HepG2 (cell line): ENCODE measurements around the gene TBC1D10A. TPM values are rescaled to one million over a fixed set of nuclear protein-coding genes. Genes with fewer than 3 reads are reported as not detected.

Experiments used
- ATAC-seq: fragments of 200-7000 bp; cut with Tn5 transposase; 3 replicates; pipeline ENCODE4 v1.9.1; 2020; ENCODE audit warnings: mild to moderate bottlenecking, moderate library complexity
- BruUV-seq: library from RNA; stranded (reverse); fragments of 400-500 nt; replicated peaks from 2 replicates; lab custom pipeline; 2021; lab: Mats Ljungman, UMichigan
- CTCF ChIA-PET: fragments of 300-600 bp; formaldehyde crosslinking; extraction: SDS; loops from one replicate; lab custom pipeline; 2021; ENCODE audit warnings: low total read pairs, inconsistent platforms, low intra/inter-chr PET ratio; lab: Yijun Ruan, JAX
- POLR2A ChIA-PET: fragments of 350-600 bp; sonication (Branson Sonifier 250); formaldehyde crosslinking; loops from one replicate; lab custom pipeline; 2020; ENCODE audit warnings: antibody characterized with exemption, inconsistent platforms; lab: Yijun Ruan, JAX
- DNase-seq: peaks from one replicate; pipeline ENCODE4 v3.0.0-alpha.2; 2015; ENCODE audit warnings: low spot score
- FAIRE-seq: peaks from 3 replicates; lab custom pipeline; 2011; peaks lifted over from hg19 to GRCh38; lab: Jason Lieb, UNC
- H2AFZ ChIP-seq: one replicate; pipeline ENCODE4 v1.6.1; 2011; ENCODE audit warnings: low read length, inconsistent platforms
- H3K27ac ChIP-seq: fragments of 300-600 bp; 3 replicates; pipeline ENCODE4 v1.8.0; 2011; ENCODE audit warnings: mixed run types, mild to moderate bottlenecking, mixed read lengths, low read length, inconsistent platforms; ENCODE audit not compliant: insufficient read depth; ENCODE audit errors: extremely low read length
- H3K27me3 ChIP-seq, 2 experiments: fragments of 200-600 bp in 1 of 2; 2 replicates in 1 of 2; 3 replicates in 1 of 2; pipeline versions ENCODE4 v1.6.0 to v1.8.0; 2011; ENCODE audit warnings: low read length in 2 of 2, mild to moderate bottlenecking in 2 of 2, moderate library complexity in 2 of 2, inconsistent platforms in 1 of 2; ENCODE audit not compliant: insufficient read depth in 2 of 2, control insufficient read depth in 1 of 2
- H3K36me3 ChIP-seq, 2 experiments: fragments of 200-600 bp in 1 of 2; replicated peaks in 1 of 2; 2 replicates in 1 of 2; 3 replicates in 1 of 2; pipeline versions ENCODE4 v1.5.1 to v1.8.0; 2011; ENCODE audit warnings: low read length in 2 of 2, inconsistent platforms in 1 of 2; ENCODE audit not compliant: insufficient read depth in 2 of 2, control insufficient read depth in 1 of 2
- H3K4me1 ChIP-seq: 2 replicates; pipeline ENCODE4 v1.5.1; 2012; ENCODE audit warnings: low read length, inconsistent platforms; ENCODE audit not compliant: insufficient read depth
- H3K4me2 ChIP-seq: 2 replicates; pipeline ENCODE4 v1.6.0; 2011; ENCODE audit warnings: low read depth, low read length, inconsistent platforms
- H3K4me3 ChIP-seq, 3 experiments: fragments of 200-600 bp in 1 of 3; sonication (generic), shearing (Covaris generic) in 1 of 3; replicated peaks in 1 of 3; 2 replicates each; pipeline ENCODE4 v1.5.1; 2011 to 2016; ENCODE audit warnings: low read length in 3 of 3, inconsistent platforms in 2 of 3, low read depth in 2 of 3, mild to moderate bottlenecking in 2 of 3, control low read depth in 1 of 3, mixed read lengths in 1 of 3; ENCODE audit not compliant: insufficient read depth in 1 of 3
- H3K79me2 ChIP-seq: one replicate; pipeline ENCODE4 v1.6.1; 2011; ENCODE audit warnings: low read length, inconsistent platforms; ENCODE audit not compliant: insufficient read depth
- H3K9ac ChIP-seq: 2 replicates; pipeline ENCODE4 v1.6.0; 2011; ENCODE audit warnings: mild to moderate bottlenecking, low read depth, low read length, inconsistent platforms; ENCODE audit not compliant: insufficient read depth
- H3K9me3 ChIP-seq: 2 replicates; pipeline ENCODE4 v1.5.1; 2012; ENCODE audit warnings: mild to moderate bottlenecking, low read length
- H4K20me1 ChIP-seq: 2 replicates; pipeline ENCODE4 v1.6.0; 2011; ENCODE audit warnings: inconsistent platforms, mild to moderate bottlenecking, low read length, moderate library complexity; ENCODE audit not compliant: insufficient read depth
- CBX5 ChIP-seq: sonication (generic); formaldehyde crosslinking; IDR thresholded peaks from 2 replicates; pipeline ENCODE4 v1.4.0; 2020; ENCODE audit warnings: missing genetic modification reagents, borderline replicate concordance
- FOSL2 ChIP-seq: sonication (generic); formaldehyde crosslinking; IDR thresholded peaks from 2 replicates; pipeline ENCODE4 v1.4.0; 2020; ENCODE audit warnings: missing genetic modification reagents
- KDM5A ChIP-seq: fragments of 200-600 bp; sonication (generic); IDR thresholded peaks from 2 replicates; pipeline ENCODE4 v1.7.0; 2018; ENCODE audit warnings: antibody characterized with exemption, mild to moderate bottlenecking, low read length, borderline replicate concordance
- PRDM15 ChIP-seq: sonication (generic); formaldehyde crosslinking; IDR thresholded peaks from 2 replicates; pipeline ENCODE4 v1.4.0; 2020; ENCODE audit warnings: missing genetic modification reagents
- RXRB ChIP-seq: IDR thresholded peaks from 2 replicates; pipeline ENCODE4 v1.6.1; 2016; ENCODE audit warnings: borderline replicate concordance, missing genetic modification reagents, missing compliant biosample characterization
- SIX4 ChIP-seq: sonication (generic); formaldehyde crosslinking; IDR thresholded peaks from 2 replicates; pipeline ENCODE4 v1.4.0; 2020; ENCODE audit warnings: missing genetic modification reagents
- ZNF264 ChIP-seq: sonication (generic); formaldehyde crosslinking; IDR thresholded peaks from 2 replicates; pipeline ENCODE4 v1.4.0; 2020; ENCODE audit warnings: missing genetic modification reagents
- ZNF335 ChIP-seq: sonication (generic); formaldehyde crosslinking; IDR thresholded peaks from 2 replicates; pipeline ENCODE4 v1.4.0; 2020; ENCODE audit warnings: missing genetic modification reagents
- ZNF431 ChIP-seq: sonication (generic); formaldehyde crosslinking; IDR thresholded peaks from 2 replicates; pipeline ENCODE4 v1.9.0; 2022; ENCODE audit warnings: missing genetic modification reagents, low read depth, mild to moderate bottlenecking, borderline replicate concordance
- ZNF547 ChIP-seq: sonication (generic); formaldehyde crosslinking; IDR thresholded peaks from 2 replicates; pipeline ENCODE4 v1.5.1; 2020; ENCODE audit warnings: mild to moderate bottlenecking, missing genetic modification reagents
- ZNF674 ChIP-seq: sonication (generic); formaldehyde crosslinking; IDR thresholded peaks from 2 replicates; pipeline ENCODE4 v1.5.0; 2020; ENCODE audit warnings: low read depth, mild to moderate bottlenecking, missing genetic modification reagents
- ZNF75D ChIP-seq: sonication (generic); formaldehyde crosslinking; IDR thresholded peaks from 2 replicates; pipeline ENCODE4 v1.8.1; 2023; ENCODE audit warnings: missing genetic modification reagents, mild to moderate bottlenecking, borderline replicate concordance
- ZNF784 ChIP-seq: sonication (generic); formaldehyde crosslinking; IDR thresholded peaks from 2 replicates; pipeline ENCODE4 v1.5.1; 2020; ENCODE audit warnings: missing genetic modification reagents, mild to moderate bottlenecking, borderline replicate concordance
- ZNF816 ChIP-seq: sonication (generic); formaldehyde crosslinking; IDR thresholded peaks from 2 replicates; pipeline ENCODE4 v1.8.0; 2022; ENCODE audit warnings: missing genetic modification reagents, mild to moderate bottlenecking, borderline replicate concordance
- WGBS: methylation state at CpG from one replicate; pipeline ENCODE4 v1.1.6; 2017; ENCODE audit warnings: low lambda C conversion rate; 5-methylcytosine and 5-hydroxymethylcytosine counted together
- in situ Hi-C: cut with HindIII; loops from 2 replicates; pipeline ENCODE4 v1.10.0; 2017; ENCODE audit warnings: low pct_unique_long_range_greater_than_20kb; ENCODE audit not compliant: extremely low pct_ligation_motif_present
- intact Hi-C: fragments of 100-400 bp; cut with micrococcal nuclease; formaldehyde crosslinking; loops from one replicate; pipeline ENCODE4 v1.10.0; 2022; ENCODE audit not compliant: unreplicated experiment
- polyA plus RNA-seq, 8 experiments: library from polyadenylated mRNA; depleted of rRNA in 3 of 8; stranded (reverse) in 7 of 8; unstranded in 1 of 8; fragments of >200 nt; fragmentation: Illumina TruSeq in 4 of 8; extraction: Trizol in 4 of 8; gene quantifications; 2 replicates each; pipeline versions ENCODE4 v1.2.1 to v1.2.3, GENCODE V29; 2011 to 2016; ENCODE audit warnings: low read depth in 4 of 8, missing spikeins in 1 of 8, mixed read lengths in 1 of 8; ENCODE audit not compliant: insufficient read depth in 1 of 8
- total RNA-seq, 5 experiments: library from RNA; depleted of rRNA; stranded (reverse); fragments of >200 nt; fragmentation: Illumina TruSeq; extraction: Trizol; gene quantifications; 2 replicates each; pipeline ENCODE4 v1.2.3, GENCODE V29; 2016; ENCODE audit warnings: low read depth in 1 of 5

TBC1D10A gene
- total and polyA plus RNA-seq, 2 of the 13 experiments (the other 11 are each of a cell fraction or from before 2014, with no cell fraction given): 4.2 to 4.9 TPM

DNA sequence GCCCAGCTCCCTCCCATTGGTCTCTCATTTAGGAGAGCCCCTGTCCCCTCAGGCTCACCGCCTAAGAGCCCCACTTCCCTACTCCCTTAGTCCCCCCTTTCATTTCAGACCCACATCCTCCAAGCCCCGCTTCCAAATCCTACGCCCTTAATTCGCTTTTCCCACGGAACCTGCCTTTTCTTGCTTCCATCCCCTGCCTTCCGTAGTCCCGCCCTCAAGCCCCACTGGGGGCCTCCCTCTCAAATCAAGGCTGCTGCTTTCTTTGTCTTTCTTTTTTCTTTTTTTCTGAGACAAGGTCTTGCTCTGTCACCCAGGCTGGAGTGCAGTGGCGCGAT, 30.5 kb upstream of the TBC1D10A start:
- peaks cover 27% of the 10 kb centered on the region for H3K79me2 ChIP-seq
- ChIA-PET POLR2A (interaction anchor here (0.7 to 2.0 kb wide), 16 partner anchors 11 to 94 kb away, joined by 3 to 39 read pairs (median 4); partner anchors contain the start of genes CASTOR1, RNF215 and TBC1D10A), CTCF (no interaction called here)
- peaks cover 44% of the 10 kb centered on the region for H3K4me1 ChIP-seq
- no TSS peak for BruUV-seq
- intact Hi-C loops: no loop called here
- no peaks in the 10 kb centered on the region; a peak in 2 of 5 replicates for H3K27me3 ChIP-seq
- in situ Hi-C loops: no loop called here
- DNase-seq (no peak), ATAC-seq (no peak), FAIRE-seq (no peak)
- H3K9me3 ChIP-seq: no peaks in the 10 kb centered on the region
- peak overlapping the region; percentile 93 for H3K27ac ChIP-seq
- H2AFZ ChIP-seq: no peak overlapping the region
- H4K20me1 ChIP-seq: peaks cover 19% of the 10 kb centered on the region
- H3K36me3 ChIP-seq: peaks cover 5 to 21% of the 10 kb centered on the region in 2 experiments; a peak in 4 of 5 replicates
- H3K9ac ChIP-seq: peak overlapping the region; percentile 99
- TF ChIP-seq ZNF431 (CRISPR knock-in tag) (no peak), ZNF674 (CRISPR knock-in tag) (no peak), SIX4 (no peak), FOSL2 (CRISPR knock-in tag) (no peak), CBX5 (CRISPR knock-in tag) (no peak), RXRB (no peak), ZNF547 (CRISPR knock-in tag) (no peak), ZNF75D (CRISPR knock-in tag) (no peak), ZNF784 (CRISPR knock-in tag) (no peak), ZNF335 (CRISPR knock-in tag) (no peak), ZNF264 (CRISPR knock-in tag) (no peak), ZNF816 (CRISPR knock-in tag) (no peak), KDM5A (no peak), PRDM15 (CRISPR knock-in tag) (no peak)
- H3K4me3 ChIP-seq: peak overlapping the region; percentile 89 to 99 (median 96)
- WGBS: 11% methylated on average over 9 of the region's 9 CpGs
- peak overlapping the region; percentile 83 for H3K4me2 ChIP-seq
